Transverse colon (tissue), 4 donors: ENCODE results near the gene HMCN1.

Source experiments
- CTCF ChIP-seq, 5 experiments: fragments of 200-600 bp in 3 of 5; fragments of 450-650 bp in 2 of 5; sonication (generic) in 3 of 5; IDR thresholded peaks; 1 replicate in 2 of 5; 2 replicates in 3 of 5; pipeline ENCODE4 v1.5.1; 2016 to 2017; ENCODE audit warnings: antibody characterized with exemption in 5 of 5, inconsistent platforms in 3 of 5, mild to moderate bottlenecking in 2 of 5, moderate library complexity in 1 of 5
- POLR2A ChIP-seq: fragments of 450-650 bp; IDR thresholded peaks from one replicate; pipeline ENCODE4 v1.6.1; 2016; ENCODE audit warnings: antibody characterized with exemption, mild to moderate bottlenecking, moderate library complexity
- POLR2AphosphoS5 ChIP-seq, 3 donors: sonication (generic); formaldehyde crosslinking; IDR thresholded peaks; one replicate each; pipeline ENCODE4 v1.6.1; 2016; ENCODE audit warnings: antibody characterized with exemption in 3 of 3

- no peak for TF ChIP-seq POLR2AphosphoS5 (IDR thresholded peaks at IDR 0.05)
- no peak for TF ChIP-seq POLR2A
- TF ChIP-seq CTCF (IDR thresholded peaks at IDR 0.05): no peak
These were observed 226.5 kb downstream of the HMCN1 start for GRCh38 chr1:185960422-185961321.
